ENCODE data around the gene ZNF423. TPM values are rescaled to one million over a fixed set of nuclear protein-coding genes. Genes with fewer than 3 reads are reported as not detected.

Gene ZNF423
- total RNA-seq, 1 donor from 2014 or later = 10.6 TPM

DNA sequence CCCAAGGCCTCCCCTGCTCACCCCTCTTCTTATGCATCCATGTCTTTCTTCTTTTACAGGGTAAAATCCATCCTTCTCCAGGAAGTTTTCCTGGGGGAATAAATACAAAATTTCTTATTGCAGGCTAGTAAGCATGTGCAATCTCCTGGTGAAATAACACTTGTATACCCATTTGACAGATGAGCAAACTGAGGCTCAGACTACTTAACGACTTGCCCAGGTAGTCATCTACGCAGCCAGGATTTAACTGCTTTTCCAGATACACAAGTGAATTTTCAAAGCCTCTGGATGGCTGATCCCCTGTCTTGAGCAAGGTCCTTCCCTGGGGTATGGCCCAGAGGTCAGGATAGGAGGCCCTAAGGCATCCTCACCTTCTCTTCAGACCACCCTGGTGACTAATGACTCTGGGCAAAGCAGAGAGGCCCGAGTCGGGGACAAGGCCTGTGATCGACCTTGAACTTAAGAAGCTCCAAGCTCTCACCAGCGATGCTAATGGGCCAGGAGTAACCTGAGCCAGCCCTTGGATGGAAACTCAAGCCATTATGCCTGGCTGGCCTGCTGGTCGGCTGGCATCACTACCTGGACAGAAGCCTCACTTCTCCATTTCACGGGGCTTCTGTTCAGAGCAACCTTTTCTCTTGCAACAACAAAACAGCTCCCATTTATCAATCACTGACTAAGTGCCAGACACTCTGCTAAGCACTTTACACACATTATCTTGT, 33.1 kb downstream of the ZNF423 start:
- no peak overlapping the region for H3K27ac Mint-ChIP-seq (ENCODE audit: unreplicated experiment)
- Histone ChIP-seq H3K4me2 (ENCODE audit: low read length) (no peak overlapping the region), H3K9me3 (ENCODE audit: insufficient read depth, low read depth, low read length) (no peaks in the 10 kb centered on the region), H3K36me3 (ENCODE audit: insufficient read depth, low read length) (no peaks in the 10 kb centered on the region), H2AFZ (ENCODE audit: low read depth, low read length) (no peak overlapping the region), H3K27ac (ENCODE audit: low read depth, low read length) (no peak overlapping the region), H4K20me1 (ENCODE audit: insufficient read depth, low read length) (peaks cover 11% of the 10 kb centered on the region), H3K79me2 (ENCODE audit: insufficient read depth, low read length) (no peaks in the 10 kb centered on the region), H3K4me1 (ENCODE audit: insufficient read depth, low read length) (peaks cover 5% of the 10 kb centered on the region), H3K27me3 (ENCODE audit: insufficient read depth, low read length) (no peaks in the 10 kb centered on the region), H3K4me3 (ENCODE audit: insufficient read depth, low read depth, low read length) (no peak overlapping the region), H3K9ac (ENCODE audit: low read length) (no peak overlapping the region)
- no peak overlapping the region for H3K4me3 Mint-ChIP-seq (ENCODE audit: unreplicated experiment)
- DNase-seq (ENCODE audit: low read depth) (no peak), FAIRE-seq (no peak)
- H3K27me3 Mint-ChIP-seq (ENCODE audit: low read depth, unreplicated experiment) = no peaks in the 10 kb centered on the region
- H3K9me3 Mint-ChIP-seq (ENCODE audit: unreplicated experiment) = no peaks in the 10 kb centered on the region
- TF ChIP-seq CTCF (IDR thresholded peaks at IDR 0.05; ENCODE audit: insufficient read depth, low read depth, low read length) (no peak), EZH2 (IDR thresholded peaks at IDR 0.05; ENCODE audit: insufficient read depth, low read length) (no peak)
- peaks cover 14% of the 10 kb centered on the region for H3K4me1 Mint-ChIP-seq (ENCODE audit: low read depth, unreplicated experiment)
- no peaks in the 10 kb centered on the region for H3K36me3 Mint-ChIP-seq (ENCODE audit: low read depth, unreplicated experiment)

DNA sequence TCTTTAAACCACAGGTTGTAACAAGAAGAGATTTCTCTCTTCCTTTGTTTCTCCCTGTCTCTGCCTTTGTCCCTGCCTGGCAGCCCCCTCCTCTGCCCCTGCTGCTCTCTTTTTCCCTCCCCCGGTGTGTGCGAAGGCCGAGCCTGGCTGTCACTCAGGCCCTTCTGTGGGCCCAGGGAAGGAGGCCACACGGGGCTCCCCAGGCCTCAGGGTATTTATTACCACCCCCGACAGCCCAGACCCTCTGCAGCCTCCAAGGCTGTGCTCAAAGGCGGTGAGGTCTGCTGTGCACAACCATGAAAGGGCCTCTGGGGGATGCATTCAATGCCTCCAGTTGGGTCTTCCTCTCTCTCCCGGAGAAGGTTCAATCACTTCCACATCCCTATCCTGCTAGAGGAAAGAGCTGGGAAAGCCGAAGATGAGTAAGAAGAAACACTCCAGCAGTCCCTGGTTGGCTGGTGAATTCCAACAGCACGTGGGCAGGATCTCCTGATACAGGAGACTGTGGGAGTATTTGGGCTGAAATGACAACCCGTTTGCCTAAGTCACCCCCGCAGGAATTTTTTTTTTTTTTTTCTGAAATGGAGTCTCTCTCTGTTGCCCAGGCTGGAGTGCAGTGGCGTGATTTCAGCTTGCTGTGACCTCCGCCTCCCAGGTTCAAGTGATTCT, 34.2 kb downstream of the ZNF423 start:
- H3K27ac ChIP-seq (ENCODE audit: low read depth, low read length) = no peak overlapping the region
- no peaks in the 10 kb centered on the region for H3K27me3 ChIP-seq (ENCODE audit: insufficient read depth, low read length)
- no peak overlapping the region for H3K9ac ChIP-seq (ENCODE audit: low read length)
- Mint-ChIP-seq H3K4me3 (ENCODE audit: unreplicated experiment) (no peak overlapping the region), H3K4me1 (ENCODE audit: low read depth, unreplicated experiment) (peaks cover 12% of the 10 kb centered on the region), H3K9me3 (ENCODE audit: unreplicated experiment) (no peaks in the 10 kb centered on the region), H3K27ac (ENCODE audit: unreplicated experiment) (no peak overlapping the region), H3K27me3 (ENCODE audit: low read depth, unreplicated experiment) (no peaks in the 10 kb centered on the region), H3K36me3 (ENCODE audit: low read depth, unreplicated experiment) (peaks cover 2% of the 10 kb centered on the region)
- H3K79me2 ChIP-seq (ENCODE audit: insufficient read depth, low read length) = no peaks in the 10 kb centered on the region
- TF ChIP-seq EZH2 (IDR thresholded peaks at IDR 0.05; ENCODE audit: insufficient read depth, low read length) = no peak
- no peak for TF ChIP-seq CTCF (IDR thresholded peaks at IDR 0.05; ENCODE audit: insufficient read depth, low read depth, low read length)
- H3K4me3 ChIP-seq (ENCODE audit: insufficient read depth, low read depth, low read length) = no peak overlapping the region
- H3K4me2 ChIP-seq (ENCODE audit: low read length) = no peak overlapping the region
- H3K9me3 ChIP-seq (ENCODE audit: insufficient read depth, low read depth, low read length) = no peaks in the 10 kb centered on the region
- no peak overlapping the region for H2AFZ ChIP-seq (ENCODE audit: low read depth, low read length)
- peaks cover 5% of the 10 kb centered on the region for H3K4me1 ChIP-seq (ENCODE audit: insufficient read depth, low read length)
- peaks cover 11% of the 10 kb centered on the region for H4K20me1 ChIP-seq (ENCODE audit: insufficient read depth, low read length)
- FAIRE-seq (no peak), DNase-seq (ENCODE audit: low read depth) (no peak)
- no peaks in the 10 kb centered on the region for H3K36me3 ChIP-seq (ENCODE audit: insufficient read depth, low read length)

DNA sequence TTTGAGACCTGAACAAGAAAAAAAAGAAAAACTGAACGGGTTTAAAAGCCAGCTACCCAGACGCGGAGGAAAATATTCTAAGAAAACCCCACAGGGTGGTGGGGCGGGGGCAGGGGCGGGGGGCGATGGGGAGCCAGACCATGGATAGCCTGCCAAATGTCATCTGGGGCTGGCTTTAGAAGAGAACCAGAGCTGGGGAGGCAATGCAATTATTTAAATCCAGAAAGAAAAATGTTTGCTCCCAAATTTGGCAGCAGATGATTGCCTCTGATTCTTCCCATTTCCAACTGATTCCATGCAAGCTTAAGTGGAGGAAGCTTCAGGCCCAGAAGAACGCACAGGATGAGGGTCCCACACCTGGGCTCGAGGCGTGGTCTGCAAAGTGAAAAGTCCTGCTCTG, 34.8 kb downstream of the ZNF423 start:
- Histone ChIP-seq H3K4me2 (ENCODE audit: low read length) (no peak overlapping the region), H2AFZ (ENCODE audit: low read depth, low read length) (no peak overlapping the region), H3K27me3 (ENCODE audit: insufficient read depth, low read length) (no peaks in the 10 kb centered on the region), H3K4me1 (ENCODE audit: insufficient read depth, low read length) (peaks cover 5% of the 10 kb centered on the region), H4K20me1 (ENCODE audit: insufficient read depth, low read length) (peaks cover 7% of the 10 kb centered on the region), H3K27ac (ENCODE audit: low read depth, low read length) (no peak overlapping the region), H3K79me2 (ENCODE audit: insufficient read depth, low read length) (no peaks in the 10 kb centered on the region), H3K9ac (ENCODE audit: low read length) (no peak overlapping the region), H3K9me3 (ENCODE audit: insufficient read depth, low read depth, low read length) (no peaks in the 10 kb centered on the region), H3K36me3 (ENCODE audit: insufficient read depth, low read length) (no peaks in the 10 kb centered on the region), H3K4me3 (ENCODE audit: insufficient read depth, low read depth, low read length) (no peak overlapping the region)
- H3K27me3 Mint-ChIP-seq (ENCODE audit: low read depth, unreplicated experiment) = no peaks in the 10 kb centered on the region
- FAIRE-seq (no peak), DNase-seq (ENCODE audit: low read depth) (no peak)
- H3K36me3 Mint-ChIP-seq (ENCODE audit: low read depth, unreplicated experiment) = peaks cover 2% of the 10 kb centered on the region
- peaks cover 9% of the 10 kb centered on the region for H3K4me1 Mint-ChIP-seq (ENCODE audit: low read depth, unreplicated experiment)
- H3K4me3 Mint-ChIP-seq (ENCODE audit: unreplicated experiment) = no peak overlapping the region
- H3K27ac Mint-ChIP-seq (ENCODE audit: unreplicated experiment) = no peak overlapping the region
- no peaks in the 10 kb centered on the region for H3K9me3 Mint-ChIP-seq (ENCODE audit: unreplicated experiment)
- no peak for TF ChIP-seq CTCF (IDR thresholded peaks at IDR 0.05; ENCODE audit: insufficient read depth, low read depth, low read length)
- TF ChIP-seq EZH2 (IDR thresholded peaks at IDR 0.05; ENCODE audit: insufficient read depth, low read length) = no peak

Measured in astrocyte (in vitro differentiated cells and primary cell).